GM19035 (cell line): ENCODE results near the gene ADM5.
"Not testable (repeated sequence)": the region's sequence is repeated elsewhere in the genome, so short reads cannot be mapped to it uniquely, and the experiment has no call there.

Experiments used
- ATAC-seq: cut with Tn5 transposase; IDR thresholded peaks from one replicate; pipeline ENCODE4 v1.9.1; 2021; ENCODE audit not compliant: unreplicated experiment

The ADM5 gene

DNA sequence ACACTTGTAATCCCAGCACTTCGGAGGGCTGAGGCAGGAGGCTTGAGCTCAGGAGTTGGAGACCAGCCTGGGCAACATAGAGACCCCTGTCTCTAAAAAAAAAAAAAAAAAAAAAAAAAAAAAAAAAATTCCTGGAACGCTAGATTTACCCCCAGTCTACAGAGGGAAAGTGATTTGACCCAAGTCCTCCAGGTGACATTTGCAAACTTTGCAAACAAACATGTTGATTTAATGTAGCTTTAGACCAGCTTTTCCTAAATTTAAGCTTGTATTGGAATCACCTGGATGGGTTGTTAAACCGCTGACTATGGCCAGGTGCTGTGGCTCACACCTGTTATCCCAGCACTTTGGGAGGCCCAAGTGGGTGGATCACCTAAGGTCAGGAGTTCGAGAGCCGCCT is 10.0 kb downstream of the ADM5 start:
- no peak for ATAC-seq

DNA sequence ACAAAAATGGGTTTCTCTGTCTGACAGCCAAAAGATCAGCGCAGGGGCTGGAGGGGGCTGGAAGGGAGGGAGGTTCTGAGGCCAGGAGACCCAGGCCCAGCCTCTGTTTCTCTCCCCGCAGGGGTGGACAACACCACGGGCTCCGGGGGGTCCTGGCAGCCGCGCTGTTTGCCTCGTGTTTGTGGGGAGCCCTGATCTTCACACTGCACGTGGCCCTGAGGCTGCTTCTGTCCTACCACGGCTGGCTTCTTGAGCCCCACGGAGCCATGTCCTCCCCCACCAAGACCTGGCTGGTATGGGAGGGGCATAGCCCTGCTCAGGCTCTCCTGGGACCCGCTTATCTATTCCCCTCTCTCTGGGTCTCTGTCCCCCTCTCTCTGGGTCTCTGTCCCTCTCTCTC is 11.2 kb downstream of the ADM5 start:
- ATAC-seq: no peak

DNA sequence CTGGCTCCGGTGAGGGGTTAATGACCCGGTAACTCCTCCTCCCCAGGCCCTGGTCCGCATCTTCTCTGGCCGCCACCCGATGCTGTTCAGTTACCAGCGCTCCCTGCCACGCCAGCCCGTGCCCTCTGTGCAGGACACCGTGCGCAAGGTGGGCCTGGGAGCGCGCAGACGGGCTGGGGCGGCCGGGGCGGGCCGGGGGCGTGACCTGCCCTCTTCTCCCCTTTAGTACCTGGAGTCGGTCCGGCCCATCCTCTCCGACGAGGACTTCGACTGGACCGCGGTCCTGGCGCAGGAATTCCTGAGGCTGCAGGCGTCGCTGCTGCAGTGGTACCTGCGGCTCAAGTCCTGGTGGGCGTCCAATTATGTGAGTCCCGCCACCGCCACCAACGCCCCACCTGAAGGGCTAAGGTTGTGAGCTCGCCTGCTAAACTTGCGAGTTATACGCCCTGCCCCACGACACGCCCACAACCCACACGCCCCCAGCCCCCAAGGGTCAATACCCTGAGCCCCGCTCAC is 11.9 kb downstream of the ADM5 start:
- ATAC-seq: no peak

DNA sequence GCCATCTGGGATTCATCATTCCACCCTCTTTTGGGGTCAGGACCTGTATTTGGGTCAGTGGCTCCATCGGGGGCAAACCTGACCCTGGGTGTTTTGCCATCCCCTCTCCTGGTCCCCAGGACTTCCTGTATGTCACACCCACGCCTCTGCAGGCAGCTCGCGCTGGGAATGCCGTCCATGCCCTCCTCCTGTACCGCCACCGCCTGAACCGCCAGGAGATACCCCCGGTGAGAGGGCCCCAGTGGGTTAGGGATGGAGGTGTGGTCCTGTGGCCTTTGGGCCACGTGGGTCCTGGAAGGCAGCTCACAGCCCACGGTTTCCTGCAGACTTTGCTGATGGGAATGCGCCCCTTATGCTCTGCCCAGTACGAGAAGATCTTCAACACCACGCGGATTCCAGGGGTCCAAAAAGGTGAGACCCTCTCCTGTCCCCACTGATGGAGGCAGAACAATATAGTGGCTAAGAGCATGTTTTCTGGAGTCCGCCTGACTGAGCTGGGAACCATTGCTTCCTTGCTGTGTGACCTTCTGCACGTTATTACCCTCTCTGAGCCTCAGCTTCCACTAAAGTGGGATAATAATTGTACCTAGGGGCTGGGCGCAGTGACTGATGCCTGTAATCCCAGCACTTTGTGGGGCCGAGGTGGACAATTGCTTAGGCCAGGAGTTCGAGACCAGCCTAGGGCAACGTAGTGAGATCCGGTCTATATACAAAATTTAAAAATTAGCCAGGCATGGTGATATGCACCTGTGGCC is 15.7 kb downstream of the ADM5 start:
- ATAC-seq: no peak

DNA sequence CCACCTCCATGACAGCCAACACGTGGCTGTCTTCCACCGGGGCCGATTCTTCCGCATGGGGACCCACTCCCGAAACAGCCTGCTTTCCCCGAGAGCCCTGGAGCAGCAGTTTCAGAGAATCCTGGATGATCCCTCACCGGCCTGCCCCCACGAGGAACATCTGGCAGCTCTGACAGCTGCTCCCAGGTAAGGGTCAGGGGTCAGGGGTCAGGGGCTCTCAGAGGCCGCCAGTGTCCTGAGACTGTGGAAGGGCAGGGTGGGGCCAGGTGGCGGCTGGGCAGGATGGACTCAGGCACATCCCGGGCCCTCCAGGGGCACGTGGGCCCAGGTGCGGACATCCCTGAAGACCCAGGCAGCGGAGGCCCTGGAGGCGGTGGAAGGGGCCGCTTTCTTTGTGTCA is 16.5 kb downstream of the ADM5 start:
- ATAC-seq: no peak

DNA sequence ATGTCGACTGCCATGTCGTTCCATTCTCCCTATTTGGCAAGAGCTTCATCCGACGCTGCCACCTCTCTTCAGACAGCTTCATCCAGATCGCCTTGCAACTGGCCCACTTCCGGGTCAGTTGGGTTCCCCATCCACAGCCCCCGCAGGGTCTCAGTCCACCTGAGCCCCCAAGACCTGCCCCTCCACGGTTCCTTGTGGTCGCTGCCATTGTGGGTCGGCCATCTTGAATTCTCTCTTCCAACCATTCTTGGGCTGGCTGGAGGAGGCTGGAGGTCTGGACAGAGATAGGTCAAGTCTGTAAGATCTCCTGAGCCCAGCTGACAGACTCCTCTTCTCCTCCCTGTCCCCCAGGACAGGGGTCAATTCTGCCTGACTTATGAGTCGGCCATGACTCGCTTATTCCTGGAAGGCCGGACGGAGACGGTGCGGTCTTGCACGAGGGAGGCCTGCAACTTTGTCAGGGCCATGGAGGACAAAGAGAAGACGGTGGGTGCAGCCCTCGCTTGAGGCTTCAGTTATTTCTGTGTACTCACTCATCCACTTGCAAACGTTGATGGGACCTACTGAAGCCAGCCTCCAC is 21.1 kb downstream of the ADM5 start:
- no peak for ATAC-seq

DNA sequence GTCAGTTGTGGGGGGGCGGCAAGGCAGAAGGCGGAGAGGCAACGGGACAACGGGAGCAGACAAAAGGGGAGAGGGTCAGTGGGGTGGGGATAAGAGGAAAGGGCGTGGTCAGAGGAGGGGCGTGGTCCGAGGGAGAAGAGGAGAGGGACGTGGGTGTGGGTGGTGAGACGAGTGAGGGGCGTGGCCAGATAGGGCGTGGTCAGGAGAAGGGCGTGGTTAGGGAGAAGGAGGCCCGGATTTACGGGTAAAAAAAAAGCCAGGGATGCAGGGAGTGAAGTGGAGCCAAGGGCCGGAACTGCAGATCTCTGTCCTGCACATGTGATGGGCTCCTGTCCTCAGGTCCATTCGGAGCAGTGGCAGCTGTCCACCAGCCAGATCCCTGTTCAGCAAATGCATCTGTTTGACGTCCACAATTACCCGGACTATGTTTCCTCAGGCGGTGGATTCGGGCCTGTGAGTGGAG is 23.0 kb downstream of the ADM5 start:
- no peak for ATAC-seq

DNA sequence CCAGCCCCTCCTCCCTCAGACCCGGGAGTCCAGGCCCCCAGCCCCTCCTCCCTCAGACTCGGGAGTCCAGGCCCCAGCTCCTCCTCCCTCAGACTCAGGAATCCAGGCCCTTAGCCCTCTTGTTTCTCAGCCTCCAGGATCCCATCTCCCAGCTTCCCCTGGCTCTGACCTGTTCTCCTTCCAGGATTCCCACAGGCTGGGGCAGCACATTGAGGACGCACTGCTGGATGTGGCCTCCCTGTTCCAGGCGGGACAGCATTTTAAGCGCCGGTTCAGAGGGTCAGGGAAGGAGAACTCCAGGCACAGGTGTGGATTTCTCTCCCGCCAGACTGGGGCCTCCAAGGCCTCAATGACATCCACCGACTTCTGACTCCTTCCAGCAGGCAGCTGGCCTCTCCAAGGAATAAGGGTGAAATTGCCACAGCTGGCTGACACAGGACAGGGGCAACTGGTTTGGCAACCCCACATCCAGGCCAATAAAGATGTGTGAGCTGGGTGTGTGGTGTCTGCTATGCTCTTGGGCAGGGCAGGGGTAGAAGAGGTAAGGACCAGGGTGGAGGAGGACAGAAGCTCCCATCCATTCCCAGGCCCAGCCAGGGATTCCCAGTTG is 23.9 kb downstream of the ADM5 start:
- no peak for ATAC-seq

DNA sequence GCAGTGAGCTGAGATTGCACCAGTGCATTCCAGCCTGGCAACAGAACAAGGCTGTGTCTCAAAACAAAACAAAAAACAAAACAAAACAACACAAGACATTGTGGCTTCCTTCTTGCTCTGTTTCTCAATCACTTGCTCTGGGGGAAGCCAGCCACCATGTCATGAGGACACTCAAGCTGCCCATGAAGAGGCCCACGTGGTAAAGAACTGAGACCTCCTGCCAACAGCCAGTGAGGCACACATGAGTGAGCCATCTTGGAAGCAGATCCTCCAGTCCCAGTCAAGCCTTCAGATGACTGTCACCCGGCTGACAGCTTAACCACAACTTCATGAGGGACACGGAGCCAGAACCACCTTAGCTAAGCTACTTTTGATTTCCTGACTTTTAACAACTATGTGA is 26.8 kb downstream of the ADM5 start:
- ATAC-seq: no peak

DNA sequence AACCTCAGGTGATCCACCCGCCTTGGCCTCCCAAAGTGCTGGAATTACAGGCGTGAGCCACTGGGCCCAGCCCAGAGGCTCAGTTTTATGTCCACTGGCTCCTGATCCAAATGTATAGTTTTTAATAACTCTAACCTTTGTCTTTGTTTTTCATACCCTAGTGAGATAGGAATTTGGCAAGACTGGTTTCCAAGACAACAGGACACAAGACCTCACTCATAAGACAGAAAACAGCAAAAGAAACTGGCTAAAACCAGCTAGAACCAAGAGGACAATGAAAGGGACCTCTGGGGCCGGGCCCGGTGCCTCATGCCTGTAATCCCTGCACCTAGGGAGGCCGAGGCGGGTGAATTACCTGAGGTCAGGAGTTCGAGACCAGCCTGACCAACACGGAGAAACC is 29.1 kb downstream of the ADM5 start:
- ATAC-seq: no peak

DNA sequence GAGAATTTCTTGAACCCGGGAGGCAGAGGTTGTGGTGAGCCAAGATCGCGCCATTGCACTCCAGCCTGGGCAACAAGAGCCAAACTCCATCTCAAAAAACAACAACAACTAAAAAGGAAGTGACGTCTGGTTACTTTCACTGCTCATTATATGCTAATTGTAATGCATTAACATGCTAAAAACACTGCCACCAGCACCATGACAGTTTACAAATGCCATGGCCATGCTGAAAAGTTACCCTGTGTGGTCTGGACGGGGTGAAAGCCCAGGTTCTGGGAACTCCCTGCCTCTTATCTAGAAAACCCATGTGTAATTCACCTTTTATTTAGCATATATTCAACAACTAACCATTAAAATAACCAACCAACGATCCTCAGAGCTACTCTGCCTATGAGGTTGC is 29.6 kb downstream of the ADM5 start:
- no peak for ATAC-seq

DNA sequence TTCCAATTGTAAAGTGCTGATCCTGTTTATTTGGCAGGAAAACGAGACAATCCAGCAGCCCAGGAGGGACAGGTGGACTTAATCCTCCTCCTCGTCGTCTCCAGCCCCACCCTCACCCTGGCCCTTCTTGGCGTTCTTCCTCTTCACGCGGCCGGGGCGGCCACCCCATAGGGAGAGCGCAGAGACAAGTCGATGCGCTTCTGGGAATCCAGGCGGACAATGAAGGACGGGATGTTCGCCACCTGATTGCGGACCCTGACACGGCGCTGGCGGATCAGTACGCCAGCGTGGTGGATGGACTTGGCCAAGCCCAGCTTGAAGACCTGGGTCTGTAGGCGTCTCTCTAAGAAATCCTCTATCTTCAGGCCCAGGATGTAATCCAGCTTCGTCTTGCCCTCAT is 30.0 kb downstream of the ADM5 start:
- ATAC-seq: not testable (repeated sequence)

DNA sequence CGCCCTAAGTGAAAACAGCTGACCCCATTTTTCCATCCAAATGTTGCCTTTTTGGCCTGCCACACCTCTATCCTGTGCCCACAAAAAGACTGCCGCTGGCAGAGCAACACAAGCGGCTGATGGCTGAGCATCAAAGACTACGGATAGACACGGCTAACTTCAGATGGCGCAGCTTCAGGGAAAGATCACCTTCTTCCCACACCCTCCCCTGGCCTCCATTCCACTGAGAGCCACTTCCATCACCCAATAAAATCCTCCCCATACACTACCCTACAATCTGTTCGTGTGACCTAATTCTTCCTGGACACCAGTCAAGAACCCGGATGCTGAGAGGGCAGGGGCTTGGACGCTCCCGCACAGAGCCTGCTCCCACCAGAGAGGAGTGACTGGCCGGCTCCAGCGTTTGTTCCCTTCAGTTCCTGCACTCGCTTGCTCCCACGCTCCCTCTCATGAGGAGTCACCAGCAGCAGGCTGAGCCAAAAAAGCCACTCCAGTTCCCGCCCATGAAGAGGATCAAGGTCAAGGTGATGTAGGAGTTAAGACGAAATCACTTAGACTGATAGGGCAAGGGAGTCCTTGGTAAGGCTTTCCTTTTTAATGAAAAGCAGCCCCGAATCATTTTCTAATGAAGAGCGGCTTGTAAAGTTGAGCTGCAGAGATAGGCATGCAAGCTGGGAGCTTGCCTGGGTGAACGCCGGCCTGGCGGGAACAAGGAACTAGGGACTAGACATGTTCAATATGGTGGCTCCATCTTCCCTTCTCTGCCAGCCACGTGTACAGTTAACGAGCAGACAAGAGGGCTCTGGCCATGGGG is 38.0 kb downstream of the ADM5 start:
- no peak for ATAC-seq

DNA sequence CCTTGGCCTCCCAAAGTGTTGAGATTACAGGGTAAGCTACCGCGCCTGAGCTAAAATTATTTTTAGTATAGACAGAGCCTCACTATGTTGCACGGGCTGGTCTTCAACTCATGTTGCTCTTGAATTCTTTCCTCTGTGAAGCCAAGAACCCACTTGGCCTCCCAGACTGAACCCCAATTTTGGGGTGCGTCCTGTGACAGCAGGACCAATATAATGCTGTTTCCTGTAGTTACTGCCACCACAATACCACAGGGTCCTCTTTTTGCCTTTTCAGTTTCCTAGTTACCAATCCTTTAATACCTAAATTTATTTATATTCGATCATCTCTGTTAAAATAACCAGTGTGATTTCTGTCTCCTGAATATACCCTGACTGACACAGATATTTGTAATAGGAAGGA is 40.8 kb downstream of the ADM5 start:
- ATAC-seq: no peak

DNA sequence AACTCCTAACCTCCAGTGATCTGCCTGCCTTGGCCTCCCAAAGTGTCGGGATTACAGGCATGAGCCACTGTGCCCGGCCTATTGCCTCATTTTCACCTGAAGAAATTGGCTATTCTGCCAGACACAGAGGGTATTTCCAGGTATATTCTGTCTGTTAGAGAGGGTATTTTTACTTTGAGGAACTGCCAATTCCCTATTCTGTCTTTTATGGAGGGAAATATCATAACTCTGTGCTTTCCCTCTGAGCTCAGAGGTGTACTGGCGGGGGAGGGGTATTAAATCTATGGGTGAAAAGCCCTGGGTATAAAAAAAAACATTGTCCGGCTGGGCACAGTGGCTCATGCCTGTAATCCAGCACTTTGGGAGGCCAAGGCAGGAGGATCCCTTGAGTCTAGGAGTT is 48.9 kb downstream of the ADM5 start:
- no peak for ATAC-seq

DNA sequence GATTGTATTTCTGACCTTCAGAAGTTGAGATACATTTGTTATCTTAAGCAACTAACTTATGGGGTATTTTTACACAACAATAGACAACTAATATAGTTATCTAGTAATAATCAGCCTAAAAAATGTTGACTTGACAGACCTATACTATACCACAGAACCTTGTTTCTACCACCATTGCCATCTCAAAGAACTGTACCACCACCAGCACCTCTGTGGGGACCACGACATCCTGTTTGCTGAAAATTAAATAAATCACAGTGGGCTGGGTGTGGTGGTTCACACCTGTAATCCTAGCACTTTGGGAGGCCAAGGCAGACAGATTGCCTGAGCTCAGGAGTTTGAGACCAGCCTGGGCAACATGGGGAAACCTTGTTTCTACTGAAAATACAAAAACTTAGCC is 49.7 kb downstream of the ADM5 start:
- ATAC-seq: no peak

DNA sequence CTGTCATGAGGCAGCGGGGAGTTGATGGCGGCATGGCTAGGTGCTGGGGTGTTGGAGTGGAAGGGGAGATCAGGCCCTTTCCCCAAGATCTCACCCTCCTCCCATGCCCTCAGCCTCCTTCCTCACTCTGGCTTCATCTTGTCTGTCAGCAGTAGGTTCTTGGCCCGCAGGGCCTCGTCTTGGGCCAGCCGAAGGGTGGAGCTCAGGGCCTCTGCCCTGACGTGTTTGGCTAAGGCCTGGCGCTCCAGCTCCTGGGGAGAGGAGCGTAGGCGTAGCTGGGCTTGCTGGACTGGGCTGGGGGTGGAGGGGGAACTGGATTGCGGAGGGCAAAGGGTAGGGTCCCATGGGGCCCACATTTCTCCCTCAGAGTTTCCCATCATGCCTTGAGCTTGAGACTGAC is 50.5 kb downstream of the ADM5 start:
- no peak for ATAC-seq
